Right lobe of liver (tissue), 6 donors: ENCODE results near the gene FLRT3. TPM values are rescaled to one million over a fixed set of nuclear protein-coding genes. Genes with fewer than 3 reads are reported as not detected.

Experiments
- ATAC-seq, 4 donors: fragments of 200-7000 bp; cut with Tn5 transposase; one replicate each; pipeline ENCODE4 v1.9.1; 2020; ENCODE audit warnings: mild to moderate bottlenecking in 4 of 4, moderate library complexity in 4 of 4
- DNase-seq, 3 donors: peaks; one replicate each; pipeline ENCODE4 v3.0.0-alpha.2; 2020
- H3K27ac ChIP-seq, 3 donors: fragments of 200-600 bp; one replicate each; pipeline ENCODE4 v1.8.0; 2022
- H3K27me3 ChIP-seq, 2 donors: fragments of 200-600 bp; one replicate each; pipeline ENCODE4 v1.8.0; 2022
- H3K36me3 ChIP-seq, 4 donors: fragments of 200-600 bp; sonication (generic) in 1 of 4; one replicate each; pipeline versions ENCODE4 v1.5.1 to v1.8.0; 2017 to 2022; ENCODE audit warnings: control low read depth in 1 of 4
- H3K4me1 ChIP-seq, 4 donors: fragments of 200-600 bp; sonication (generic) in 1 of 4; one replicate each; pipeline versions ENCODE4 v1.5.1 to v1.8.0; 2017 to 2022; ENCODE audit warnings: control low read depth in 1 of 4
- H3K4me3 ChIP-seq, 3 donors: fragments of 200-600 bp; one replicate each; pipeline ENCODE4 v1.8.0; 2022
- H3K9me3 ChIP-seq, 4 donors: fragments of 200-600 bp; sonication (generic) in 1 of 4; one replicate each; pipeline versions ENCODE4 v1.5.1 to v1.8.0; 2017 to 2022; ENCODE audit warnings: control low read depth in 1 of 4
- CTCF ChIP-seq, 4 donors: fragments of 200-600 bp in 3 of 4; fragments of 450-650 bp in 1 of 4; IDR thresholded peaks; one replicate each; pipeline versions ENCODE4 v1.5.1 to v1.8.0; 2016 to 2022; ENCODE audit warnings: antibody characterized with exemption in 4 of 4, mild to moderate bottlenecking in 2 of 4
- POLR2A ChIP-seq: fragments of 450-650 bp; IDR thresholded peaks from one replicate; pipeline ENCODE4 v1.6.1; 2017; ENCODE audit warnings: antibody characterized with exemption, mild to moderate bottlenecking
- WGBS: methylation state at CpG from one replicate; pipeline ENCODE4 v1.1.6; 2018; ENCODE audit warnings: low coverage, low lambda C conversion rate; ENCODE audit not compliant: insufficient coverage; ENCODE audit errors: missing lambda C conversion rate; 5-methylcytosine and 5-hydroxymethylcytosine counted together
- intact Hi-C, 2 donors: fragments of 100-400 bp; cut with DNase I; formaldehyde crosslinking; loops; one replicate each; pipeline versions ENCODE4 v1.11.2 to v1.14.1; 2022
- small RNA-seq, 2 experiments: library from RNA; depleted of rRNA; stranded (forward); fragments of <200 nt; gene quantifications; one replicate each; pipeline ENCODE3, GENCODE V24; 2016
- total RNA-seq, 6 experiments: library from RNA; depleted of rRNA in 2 of 6; stranded (reverse); fragments of >200 nt in 2 of 6; fragmentation: NEBNext Ultra II Directional in 3 of 6; extraction: Animal tissue kit (Norgen Biotek cat#: 25700) in 3 of 6; gene quantifications; one replicate each; pipeline versions ENCODE4 v1.1.0 to v1.2.4, GENCODE V29; 2016 to 2023
- donor health status: DM: no; HTN: yes; CAD: no.
- donor health status: DM: no; HTN: no; CAD: no.
- donor health status: DM: no; HTN: no; CAD: no.
- donor health status: DM: no; HTN: yes; CAD: no.
- donor health status: DM: no; HTN: yes; CAD: no.

FLRT3 gene
- total RNA-seq, 6 experiments from 2014 or later, result 3.5 to 15.2 (median 11.3) TPM

GRCh38 chr20:14284443-14284842, 53.0 kb downstream of the FLRT3 start:
- 29% methylated on average over 1 of the region's 1 CpG for WGBS
- ATAC-seq (no peak), DNase-seq (no peak)
- intact Hi-C loops, result no loop called here
- no peaks in the 10 kb centered on the region for H3K4me1 ChIP-seq
- H3K4me3 ChIP-seq, result no peak overlapping the region
- no peaks in the 10 kb centered on the region for H3K9me3 ChIP-seq
- H3K27me3 ChIP-seq, result no peaks in the 10 kb centered on the region
- TF ChIP-seq POLR2A (no peak), CTCF (IDR thresholded peaks at IDR 0.05) (no peak)
- no peak overlapping the region for H3K27ac ChIP-seq
- H3K36me3 ChIP-seq, result no peaks in the 10 kb centered on the region

- H3K4me1 ChIP-seq, result no peaks in the 10 kb centered on the region
- H3K27me3 ChIP-seq, result no peaks in the 10 kb centered on the region
- DNase-seq (no peak), ATAC-seq (no peak)
- intact Hi-C loops, result no loop called here
- TF ChIP-seq CTCF (IDR thresholded peaks at IDR 0.05), result no peak
- no peak for TF ChIP-seq POLR2A
- H3K4me3 ChIP-seq, result no peak overlapping the region
- no peaks in the 10 kb centered on the region for H3K36me3 ChIP-seq
- WGBS, result 85% methylated on average over 4 of the region's 4 CpGs
- no peaks in the 10 kb centered on the region for H3K9me3 ChIP-seq
- no peak overlapping the region for H3K27ac ChIP-seq
Observed at GRCh38 chr20:14282140-14282539, 55.3 kb downstream of the FLRT3 start.

Small RNA genes lying within 50 kb of the gene (small RNA-seq; reads per million reads assigned to genes)
- gene RNU6-228P, result 0 to 0.26 reads per million in 2 experiments
